Lower leg skin (tissue), 3 donors: ENCODE data around the gene TEX28.

Source experiments
- CTCF ChIP-seq, 3 donors: fragments of 450-650 bp; IDR thresholded peaks; one replicate each; pipeline ENCODE4 v1.5.1; 2016; ENCODE audit warnings: antibody characterized with exemption in 3 of 3, mild to moderate bottlenecking in 3 of 3, moderate library complexity in 2 of 3
- POLR2A ChIP-seq, 2 donors: fragments of 450-650 bp; IDR thresholded peaks; one replicate each; pipeline ENCODE4 v1.6.1; 2016 to 2017; ENCODE audit warnings: antibody characterized with exemption in 2 of 2, mild to moderate bottlenecking in 1 of 2, moderate library complexity in 1 of 2

- TF ChIP-seq CTCF (IDR thresholded peaks at IDR 0.05) (no peak), POLR2A (IDR thresholded peaks at IDR 0.05) (no peak)
Observed at GRCh38 chrX:154329294-154329693, 34.4 kb upstream of the TEX28 start.
